ENCODE measurements around the gene SUN5. TPM values are rescaled to one million over a fixed set of nuclear protein-coding genes. Genes with fewer than 3 reads are reported as not detected.
"Not testable (repeated sequence)": the region's sequence is repeated elsewhere in the genome, so short reads cannot be mapped to it uniquely, and the experiment has no call there.

Gene SUN5
- polyA plus RNA-seq, 4 donors: not detected

GRCh38 chr20:32980990-32981389 lies 23.2 kb downstream of the SUN5 start:
- DNase-seq (ENCODE audit: low read depth in 4 of 4, low spot score in 3 of 4): no peak

GRCh38 chr20:32980131-32980941 lies 23.9 kb downstream of the SUN5 start:
- DNase-seq (ENCODE audit: low read depth in 4 of 4, low spot score in 3 of 4): no peak

DNA sequence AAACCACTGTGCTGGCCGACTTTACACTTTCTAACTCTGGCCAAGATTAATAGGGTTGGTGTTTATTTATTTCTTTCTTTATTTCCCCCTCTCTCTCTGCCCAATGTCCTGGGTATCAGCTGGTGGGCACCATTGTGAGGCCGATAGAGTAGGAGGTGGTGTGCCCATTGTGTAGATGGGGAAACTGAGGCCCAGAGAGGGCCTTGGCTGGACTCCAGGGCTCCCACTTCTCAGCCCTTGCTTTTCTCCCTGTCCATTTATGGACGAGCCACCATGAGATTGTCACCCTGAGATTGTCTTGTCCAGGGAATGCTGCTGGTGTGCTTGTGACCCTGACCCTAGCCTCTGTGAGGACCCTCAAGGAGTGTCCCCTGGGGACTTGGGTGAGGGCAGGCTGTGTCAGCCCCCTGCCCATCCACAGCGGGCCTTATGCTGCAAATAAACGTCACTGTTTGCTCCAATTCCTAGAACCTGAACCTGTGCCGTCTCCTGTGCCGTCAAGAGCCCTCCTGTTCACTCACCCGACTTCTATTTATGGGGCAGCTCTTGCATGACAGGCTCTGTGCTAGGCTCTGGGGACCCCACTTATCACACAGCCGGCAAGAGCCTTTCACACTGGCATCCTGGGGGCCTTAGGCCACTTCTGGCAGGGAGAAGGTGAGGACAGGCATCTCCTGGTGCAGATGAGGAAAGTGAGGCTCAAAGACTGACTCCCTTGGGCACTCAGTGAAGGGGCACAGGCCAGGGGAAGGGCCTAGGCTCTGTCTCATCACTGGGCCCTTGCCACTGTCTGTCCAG lies 24.8 kb downstream of the SUN5 start:
- no peak for DNase-seq (ENCODE audit: low read depth in 4 of 4, low spot score in 3 of 4)

GRCh38 chr20:32978009-32978335 lies 26.3 kb downstream of the SUN5 start:
- no peak for DNase-seq (ENCODE audit: low read depth in 4 of 4, low spot score in 3 of 4)

GRCh38 chr20:32977281-32978008 lies 26.8 kb downstream of the SUN5 start:
- DNase-seq (ENCODE audit: low read depth in 4 of 4, low spot score in 3 of 4): no peak

GRCh38 chr20:32976746-32977145 lies 27.5 kb downstream of the SUN5 start:
- no peak for DNase-seq (ENCODE audit: low read depth in 4 of 4, low spot score in 3 of 4)

DNA sequence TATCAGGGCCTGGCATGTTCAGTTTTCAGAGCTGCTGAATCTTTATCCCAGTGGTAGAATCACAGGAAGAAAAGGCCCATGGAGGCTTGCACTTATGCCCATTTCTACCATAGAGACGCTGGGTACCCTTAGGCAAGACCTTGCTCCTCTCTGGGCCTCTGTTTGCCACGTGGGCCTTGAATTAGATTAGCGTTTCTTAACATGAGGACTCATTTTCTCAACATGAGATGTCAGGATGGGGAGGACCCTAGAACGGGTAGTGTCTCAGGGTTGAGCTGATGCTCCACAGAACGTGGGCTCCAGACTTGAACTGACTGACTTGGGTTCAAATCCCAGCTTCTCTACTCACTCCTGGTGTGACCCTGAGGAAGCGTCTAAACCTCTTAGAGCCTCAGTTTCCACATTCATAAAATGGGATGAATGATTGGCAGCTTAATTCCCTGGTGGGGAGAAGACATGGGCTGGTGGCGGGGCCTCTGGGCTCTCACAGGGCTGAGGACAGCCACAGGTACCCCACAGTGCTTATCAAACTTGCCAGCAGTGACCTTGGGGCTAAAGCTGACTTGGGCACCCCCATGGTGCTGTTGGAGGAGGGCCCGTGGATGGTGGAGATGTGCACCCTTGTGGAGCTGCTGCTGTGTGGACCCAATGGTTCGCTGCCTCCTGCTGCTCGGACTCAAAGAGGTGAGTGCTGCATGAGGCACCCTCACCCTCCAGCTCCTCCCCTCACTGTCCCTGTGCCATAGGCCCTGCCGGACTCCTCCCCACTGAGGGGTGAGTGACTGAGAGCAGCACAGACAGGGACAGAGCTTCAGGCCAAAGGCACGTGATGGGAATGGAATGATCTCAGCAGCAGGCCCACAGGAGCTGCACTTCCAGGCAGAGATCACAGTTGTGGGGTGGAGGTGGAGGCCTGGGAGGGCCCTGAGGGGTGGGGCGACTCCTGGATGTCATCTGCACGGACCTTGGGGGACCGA lies 28.2 kb downstream of the SUN5 start:
- DNase-seq (ENCODE audit: low read depth in 4 of 4, low spot score in 3 of 4): no peak

- not testable (repeated sequence) for DNase-seq (ENCODE audit: low read depth in 4 of 4, low spot score in 3 of 4)
Measured at GRCh38 chr20:32975121-32975520, 29.1 kb downstream of the SUN5 start.

DNA sequence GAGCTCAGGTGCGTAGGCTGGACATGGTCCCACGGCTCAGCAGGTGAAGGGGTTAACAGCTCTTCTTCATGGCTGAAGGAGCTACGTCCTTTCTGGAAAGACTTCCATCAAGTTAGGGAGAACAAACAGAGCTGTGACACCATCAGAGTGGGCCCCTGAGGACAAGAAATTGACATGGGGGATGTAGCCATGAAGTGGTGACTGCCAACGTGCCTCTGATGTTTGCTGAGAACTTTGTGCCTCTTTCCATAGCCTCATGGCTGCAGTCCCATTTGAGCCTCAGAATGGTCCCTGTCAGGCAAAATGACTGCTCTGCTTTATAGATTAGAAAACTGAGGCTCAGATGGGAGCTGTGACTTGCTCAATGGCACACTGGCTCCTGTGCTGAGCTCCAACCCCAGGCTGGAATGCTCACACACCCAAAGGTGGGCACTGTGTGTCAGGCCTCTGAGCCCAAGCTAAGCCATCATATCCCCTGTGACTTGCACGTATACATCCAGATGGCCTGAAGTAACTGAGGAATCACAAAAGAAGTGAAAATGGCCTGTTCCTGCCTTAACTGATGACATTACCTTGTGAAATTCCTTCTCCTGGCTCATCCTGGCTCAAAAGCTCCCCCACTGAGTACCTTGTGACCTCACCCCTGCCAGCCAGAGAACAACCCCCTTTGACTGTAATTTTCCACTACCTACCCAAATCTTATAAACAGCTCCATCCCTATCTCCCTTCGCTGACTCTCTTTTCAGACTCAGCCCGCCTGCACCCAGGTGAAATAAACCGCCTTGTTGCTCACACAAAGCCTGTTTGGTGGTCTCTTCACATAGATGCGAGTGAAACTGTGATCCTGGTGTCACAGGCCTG lies 29.8 kb downstream of the SUN5 start:
- not testable (repeated sequence) for DNase-seq (ENCODE audit: low read depth in 4 of 4, low spot score in 3 of 4)

- no peak for DNase-seq (ENCODE audit: low read depth in 4 of 4, low spot score in 3 of 4)
Measured at GRCh38 chr20:32973077-32973717, 31.0 kb downstream of the SUN5 start.

- no peak for DNase-seq (ENCODE audit: low read depth in 4 of 4, low spot score in 3 of 4)
Measured at GRCh38 chr20:32972181-32973076, 31.8 kb downstream of the SUN5 start.

- DNase-seq (ENCODE audit: low read depth in 4 of 4, low spot score in 3 of 4): no peak
Measured at GRCh38 chr20:32971703-32972161, 32.5 kb downstream of the SUN5 start.

DNA sequence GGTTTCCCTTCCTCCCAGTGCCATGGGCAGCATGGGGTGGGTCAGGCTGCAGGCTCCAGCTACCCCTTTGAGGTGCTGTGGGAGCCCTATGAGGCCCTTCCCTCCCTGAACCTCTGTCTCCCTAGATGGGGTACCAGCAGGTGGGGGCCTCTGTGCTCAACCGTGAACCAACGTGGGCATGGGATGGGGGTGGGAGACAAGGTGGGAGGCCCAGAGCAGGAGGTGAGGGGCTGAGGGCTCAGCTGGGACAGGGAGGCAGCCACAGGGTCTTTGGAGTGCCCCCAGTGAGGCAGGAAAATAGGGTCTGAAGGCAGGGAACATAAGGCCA lies 33.3 kb downstream of the SUN5 start:
- DNase-seq (ENCODE audit: low read depth in 4 of 4, low spot score in 3 of 4): no peak

DNA sequence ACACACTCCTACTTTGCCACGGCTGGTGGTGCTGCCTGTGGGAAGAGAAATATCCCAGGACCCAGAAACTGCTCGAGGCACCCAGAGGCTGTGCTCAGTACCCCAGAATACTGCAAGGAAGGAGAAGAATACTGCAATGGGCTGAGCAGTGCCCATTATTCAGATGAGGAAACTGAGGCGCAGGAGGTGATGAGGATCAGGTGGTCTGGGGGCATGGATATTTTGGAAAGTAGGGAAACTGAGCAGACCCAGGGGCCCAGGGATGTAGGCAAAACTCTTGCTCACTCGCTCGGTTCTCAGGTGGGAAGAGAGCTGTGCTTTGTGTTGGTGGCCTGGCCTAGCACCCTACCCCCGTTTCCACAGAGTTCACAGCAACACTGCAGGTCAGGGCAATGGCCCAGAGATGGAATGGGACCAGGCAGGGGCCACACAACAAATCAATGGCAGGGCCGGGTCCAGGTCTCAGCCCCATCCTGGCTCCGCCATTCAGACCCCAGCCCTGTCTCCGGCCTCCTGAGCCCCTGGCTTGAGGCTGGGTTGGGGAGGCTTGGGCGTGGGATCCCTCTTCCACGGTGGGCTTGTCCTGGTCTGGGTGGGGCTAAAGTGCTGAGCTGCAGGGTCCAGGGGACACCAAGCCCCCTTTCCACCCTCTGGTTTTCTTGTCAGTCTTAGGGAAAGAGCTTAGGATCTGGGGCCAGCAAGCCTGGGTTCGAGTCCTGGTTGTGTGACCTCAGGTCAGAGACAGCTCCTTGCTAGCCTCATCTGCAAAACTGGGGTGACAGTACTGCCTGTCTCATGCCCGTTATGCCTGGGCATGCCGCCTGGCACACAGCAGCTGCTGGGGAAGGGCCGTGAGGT lies 33.9 kb downstream of the SUN5 start:
- no peak for DNase-seq (ENCODE audit: low read depth in 4 of 4, low spot score in 3 of 4)

GRCh38 chr20:32969356-32970114 lies 34.7 kb downstream of the SUN5 start:
- no peak for DNase-seq (ENCODE audit: low read depth in 4 of 4, low spot score in 3 of 4)

All from right renal pelvis (tissue), 4 donors.